Stimulated activated CD8-positive, alpha-beta memory T cell treated with anti-CD3 and anti-CD28 coated beads, Interleukin-2, amount 100 ng/mL, for 1 hour (primary cell): ENCODE measurements around the gene SERPINI1.
A peak's percentile ranks its signal among the peaks of the same experiment; 100 is the strongest.

Experiments
- DNase-seq, 2 donors: peaks; one replicate each; pipeline ENCODE4 v3.0.0-alpha.2; 2020; ENCODE audit warnings: low read depth in 2 of 2

SERPINI1 gene

GRCh38 chr3:167735233-167736138 lies at the start of gene SERPINI1:
Gene SERPINI1, plus strand, starts transcription at chr3:167735721. Its CDS starts 53,408 bp downstream, at chr3:167789129.
- DNase-seq = peak; percentile 47 to 62

- DNase-seq = no peak
Observed at GRCh38 chr3:167691366-167691765, 44.2 kb upstream of the SERPINI1 start.

GRCh38 chr3:167694121-167694520 lies 41.4 kb upstream of the SERPINI1 start:
- DNase-seq = no peak

- DNase-seq = no peak
Observed at GRCh38 chr3:167700046-167700445, 35.5 kb upstream of the SERPINI1 start.

- no peak for DNase-seq
Observed at GRCh38 chr3:167700926-167701325, 34.6 kb upstream of the SERPINI1 start.

- no peak for DNase-seq
Observed at GRCh38 chr3:167705840-167706239, 29.7 kb upstream of the SERPINI1 start.

- DNase-seq = no peak
Observed at GRCh38 chr3:167709690-167710089, 25.8 kb upstream of the SERPINI1 start.

- no peak for DNase-seq
Observed at GRCh38 chr3:167710552-167710951, 25.0 kb upstream of the SERPINI1 start.

GRCh38 chr3:167711439-167711838 lies 24.1 kb upstream of the SERPINI1 start:
- no peak for DNase-seq

- DNase-seq = no peak
Observed at GRCh38 chr3:167712445-167712844, 23.1 kb upstream of the SERPINI1 start.

- no peak for DNase-seq
Observed at GRCh38 chr3:167714871-167715270, 20.6 kb upstream of the SERPINI1 start.

GRCh38 chr3:167716920-167717319 lies 18.6 kb upstream of the SERPINI1 start:
- DNase-seq = no peak

- DNase-seq = no peak
Observed at GRCh38 chr3:167718582-167718981, 16.9 kb upstream of the SERPINI1 start.

GRCh38 chr3:167723025-167723512 lies 12.5 kb upstream of the SERPINI1 start:
- no peak for DNase-seq

GRCh38 chr3:167723872-167724271 lies 11.6 kb upstream of the SERPINI1 start:
- DNase-seq = no peak

GRCh38 chr3:167728176-167728575 lies 7.3 kb upstream of the SERPINI1 start:
- DNase-seq = no peak

- no peak for DNase-seq
Observed at GRCh38 chr3:167728632-167729323, 6.7 kb upstream of the SERPINI1 start.

- no peak for DNase-seq
Observed at GRCh38 chr3:167729591-167729990, 5.9 kb upstream of the SERPINI1 start.

- no peak for DNase-seq
Observed at GRCh38 chr3:167731393-167731792, 4.1 kb upstream of the SERPINI1 start.

- DNase-seq = no peak
Observed at GRCh38 chr3:167732313-167733065, 3.0 kb upstream of the SERPINI1 start.

- no peak for DNase-seq
Observed at GRCh38 chr3:167733961-167734497, 1.5 kb upstream of the SERPINI1 start.
